ENCODE data around the gene N4BP3. TPM values are rescaled to one million over a fixed set of nuclear protein-coding genes. Genes with fewer than 3 reads are reported as not detected.

Gene N4BP3
- total RNA-seq, 4 donors from 2014 or later: 3.9 to 6.4 (median 5.6) TPM

DNA sequence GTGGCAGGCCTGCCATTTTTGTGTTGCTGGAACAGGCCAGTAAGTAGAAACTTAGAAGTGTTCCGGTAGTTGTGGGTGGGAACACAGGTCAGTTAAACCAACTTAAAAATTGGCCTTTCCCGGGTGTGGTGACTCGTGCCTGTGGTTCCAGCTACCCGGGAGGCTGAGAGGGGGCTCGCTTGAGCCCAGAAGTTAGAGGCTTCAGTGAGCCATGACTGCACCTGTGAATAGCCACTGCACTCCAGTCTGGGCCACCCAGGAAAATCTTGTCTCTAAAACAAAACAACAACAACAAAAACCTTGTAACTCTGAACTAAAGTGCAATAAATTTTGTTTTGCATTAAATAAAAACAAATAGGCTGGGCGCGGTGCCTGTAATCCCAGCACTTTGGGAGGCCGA is 41.7 kb downstream of the N4BP3 start:
- Histone ChIP-seq H3K4me3 (replicated peaks in 1 of 3) (no peak overlapping the region), H3K4me1 (peaks cover 8 to 10% of the 10 kb centered on the region in 2 donors), H3K9me3 (no peaks in the 10 kb centered on the region), H3K36me3 (peaks cover 6 to 8% of the 10 kb centered on the region in 2 donors), H3K27me3 (no peaks in the 10 kb centered on the region), H3K27ac (no peak overlapping the region)
- no peak for DNase-seq
- intact Hi-C loops (cut with DNase I): no loop called here
- 71 to 79% methylated on average over 8 of the region's 8 CpGs for WGBS, 2 donors
- TF ChIP-seq, protein P1, sequence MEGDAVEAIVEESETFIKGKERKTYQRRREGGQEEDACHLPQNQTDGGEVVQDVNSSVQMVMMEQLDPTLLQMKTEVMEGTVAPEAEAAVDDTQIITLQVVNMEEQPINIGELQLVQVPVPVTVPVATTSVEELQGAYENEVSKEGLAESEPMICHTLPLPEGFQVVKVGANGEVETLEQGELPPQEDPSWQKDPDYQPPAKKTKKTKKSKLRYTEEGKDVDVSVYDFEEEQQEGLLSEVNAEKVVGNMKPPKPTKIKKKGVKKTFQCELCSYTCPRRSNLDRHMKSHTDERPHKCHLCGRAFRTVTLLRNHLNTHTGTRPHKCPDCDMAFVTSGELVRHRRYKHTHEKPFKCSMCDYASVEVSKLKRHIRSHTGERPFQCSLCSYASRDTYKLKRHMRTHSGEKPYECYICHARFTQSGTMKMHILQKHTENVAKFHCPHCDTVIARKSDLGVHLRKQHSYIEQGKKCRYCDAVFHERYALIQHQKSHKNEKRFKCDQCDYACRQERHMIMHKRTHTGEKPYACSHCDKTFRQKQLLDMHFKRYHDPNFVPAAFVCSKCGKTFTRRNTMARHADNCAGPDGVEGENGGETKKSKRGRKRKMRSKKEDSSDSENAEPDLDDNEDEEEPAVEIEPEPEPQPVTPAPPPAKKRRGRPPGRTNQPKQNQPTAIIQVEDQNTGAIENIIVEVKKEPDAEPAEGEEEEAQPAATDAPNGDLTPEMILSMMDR (IDR thresholded peaks at IDR 0.05): no peak
- no peak for TF ChIP-seq POLR2A (IDR thresholded peaks at IDR 0.05)

DNA sequence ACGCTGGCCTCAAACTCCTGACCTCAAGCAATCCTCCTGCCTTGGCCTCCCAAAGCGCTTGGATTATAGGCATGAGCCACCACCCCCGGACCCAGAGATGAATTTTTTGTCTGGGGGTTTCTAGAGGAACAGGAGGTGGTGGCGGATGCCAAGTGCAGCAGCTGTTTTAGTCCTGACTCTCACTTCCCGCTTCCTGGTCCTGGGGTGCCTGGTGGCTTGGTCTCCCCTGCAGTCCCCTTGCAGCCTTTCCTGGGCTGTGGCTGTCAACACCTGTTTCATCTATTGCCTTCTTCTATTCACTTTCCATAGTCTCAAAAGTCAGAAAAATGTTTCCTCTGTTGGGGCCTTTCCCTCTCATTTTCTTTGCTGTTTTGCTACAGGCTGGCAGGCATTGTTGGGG is 46.8 kb downstream of the N4BP3 start:
- H3K9me3 ChIP-seq: no peaks in the 10 kb centered on the region
- H3K36me3 ChIP-seq: no peaks in the 10 kb centered on the region
- no peak overlapping the region for H3K27ac ChIP-seq
- H3K4me1 ChIP-seq: peaks cover 0 to 8% of the 10 kb centered on the region in 2 donors
- no peaks in the 10 kb centered on the region for H3K27me3 ChIP-seq
- no peak for DNase-seq
- WGBS, 2 donors: 86 to 97% methylated on average over 5 of the region's 5 CpGs
- TF ChIP-seq, protein P1 (IDR thresholded peaks at IDR 0.05): no peak
- TF ChIP-seq POLR2A (IDR thresholded peaks at IDR 0.05): no peak
- no peak overlapping the region for H3K4me3 ChIP-seq (replicated peaks in 1 of 3)
- intact Hi-C loops (cut with DNase I): no loop called here

DNA sequence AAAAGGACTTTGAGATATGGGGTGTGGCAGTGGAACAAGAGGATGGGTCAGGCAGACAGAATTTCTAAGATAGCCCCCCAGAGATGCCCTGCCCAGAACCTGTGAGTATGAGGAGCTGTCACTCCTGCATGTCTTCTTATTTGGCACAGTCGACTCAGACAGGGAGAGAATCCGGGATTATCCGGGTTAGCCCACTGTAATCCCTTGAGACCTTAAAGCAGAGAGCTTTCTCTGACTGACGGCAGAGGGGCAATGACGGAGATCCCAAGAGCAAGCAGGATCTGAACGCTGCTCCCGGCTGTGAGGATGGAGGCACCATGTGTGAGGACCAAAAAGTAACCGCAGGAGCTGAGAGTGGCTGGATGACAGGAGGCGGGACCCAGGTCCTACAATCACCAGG is 49.1 kb downstream of the N4BP3 start:
- Histone ChIP-seq H3K9me3 (no peaks in the 10 kb centered on the region), H3K27ac (no peak overlapping the region), H3K4me3 (replicated peaks in 1 of 3) (no peak overlapping the region), H3K36me3 (no peaks in the 10 kb centered on the region), H3K4me1 (peaks cover 0 to 8% of the 10 kb centered on the region in 2 donors), H3K27me3 (no peaks in the 10 kb centered on the region)
- TF ChIP-seq POLR2A (IDR thresholded peaks at IDR 0.05): no peak
- TF ChIP-seq, protein P1 (IDR thresholded peaks at IDR 0.05): no peak
- WGBS, 2 donors: 82 to 83% methylated on average over 9 of the region's 9 CpGs
- intact Hi-C loops (cut with DNase I): no loop called here
- DNase-seq: no peak

DNA sequence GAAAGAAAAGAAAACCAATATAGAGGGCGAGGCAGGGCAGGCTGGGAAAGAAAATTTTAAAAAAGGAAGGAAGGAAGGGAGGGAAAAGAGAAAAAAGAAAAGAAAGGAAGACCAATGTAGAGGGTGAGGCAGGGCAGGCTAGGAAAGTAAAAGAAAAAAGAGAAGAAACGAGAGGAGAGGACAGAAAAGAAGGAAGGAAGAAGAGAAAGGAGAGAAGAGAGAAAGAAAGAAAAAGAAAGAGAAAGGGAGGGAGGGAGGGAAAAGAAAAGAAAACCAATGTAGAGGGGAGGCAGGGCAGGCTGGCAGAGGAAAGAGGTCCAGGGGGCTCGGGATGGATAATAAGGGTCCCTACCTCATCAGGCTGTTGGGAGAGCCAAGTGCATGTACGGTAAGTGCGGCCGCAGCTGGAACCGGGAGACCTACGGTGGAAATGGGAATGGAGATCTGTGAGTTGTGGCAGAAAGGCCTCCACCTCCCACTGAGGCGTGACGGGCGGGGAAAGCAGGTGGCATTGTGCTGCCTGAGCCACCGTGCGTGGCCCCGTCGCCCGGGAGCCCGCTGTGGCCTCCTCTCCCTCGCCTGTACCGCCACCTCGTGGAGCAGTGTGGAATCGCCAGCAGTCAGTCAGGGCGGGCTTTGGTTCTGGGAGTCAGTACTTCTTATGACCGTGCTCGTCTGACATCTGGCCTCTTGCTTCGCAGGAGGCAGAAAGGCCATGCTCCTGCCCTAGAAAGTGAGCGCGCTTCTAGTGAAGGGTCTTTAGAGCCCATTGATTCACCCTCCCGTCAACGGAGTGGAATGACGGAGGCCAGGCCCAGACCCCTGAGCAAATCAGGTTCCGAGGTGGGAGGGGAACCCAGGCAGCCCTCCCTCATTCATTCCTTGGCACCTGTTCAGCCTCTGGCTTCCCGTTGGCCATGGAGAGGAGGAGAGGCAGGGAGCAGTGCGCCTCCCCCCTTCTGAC is 50.7 kb downstream of the N4BP3 start:
- WGBS, 2 donors: 9 to 17% methylated on average over 11 to 33 of the region's 33 CpGs
- Histone ChIP-seq H3K4me3 (replicated peaks in 1 of 3) (no peak overlapping the region), H3K4me1 (peaks cover 0 to 8% of the 10 kb centered on the region in 2 donors), H3K27ac (no peak overlapping the region), H3K27me3 (no peaks in the 10 kb centered on the region), H3K36me3 (no peaks in the 10 kb centered on the region), H3K9me3 (no peaks in the 10 kb centered on the region)
- intact Hi-C loops (cut with DNase I): no loop called here
- peak; percentile 94 to 97 for DNase-seq
- no peak for TF ChIP-seq POLR2A (IDR thresholded peaks at IDR 0.05)
- TF ChIP-seq, protein P1 (IDR thresholded peaks at IDR 0.05): peak; percentile 95 to 99 (median 98)

DNA sequence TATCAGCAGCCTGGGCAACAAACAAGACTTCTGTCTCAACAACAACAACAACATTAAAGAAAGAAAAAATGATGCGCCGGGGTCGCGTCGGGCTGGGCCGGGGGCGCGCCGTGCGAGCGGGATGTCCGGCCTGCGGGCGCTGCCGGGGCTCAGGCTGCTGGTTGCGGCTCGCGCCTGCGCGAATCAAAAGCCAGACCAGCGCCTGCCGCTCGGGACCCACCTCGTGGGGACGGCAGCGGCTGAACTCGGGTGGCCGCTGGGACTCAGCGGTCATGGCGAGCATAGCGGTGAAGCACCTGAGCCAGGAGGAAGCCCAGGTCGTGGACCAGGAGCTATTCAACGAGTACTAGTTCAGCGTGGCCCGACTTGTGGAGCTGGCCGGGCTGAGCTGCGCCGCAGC is 52.2 kb downstream of the N4BP3 start:
- H3K9me3 ChIP-seq: no peaks in the 10 kb centered on the region
- DNase-seq: no peak
- no peak overlapping the region for H3K4me3 ChIP-seq (replicated peaks in 1 of 3)
- TF ChIP-seq, protein P1 (IDR thresholded peaks at IDR 0.05): no peak
- no peak for TF ChIP-seq POLR2A (IDR thresholded peaks at IDR 0.05)
- 18 to 41% methylated on average over 22 to 35 of the region's 38 CpGs for WGBS, 2 donors
- no peaks in the 10 kb centered on the region for H3K27me3 ChIP-seq
- H3K36me3 ChIP-seq: no peaks in the 10 kb centered on the region
- peaks cover 0 to 8% of the 10 kb centered on the region in 2 donors for H3K4me1 ChIP-seq
- intact Hi-C loops (cut with DNase I): loop anchor here (5.0 kb wide), 1 partner anchor 88 kb away; no protein-coding TSS in a partner anchor
- no peak overlapping the region for H3K27ac ChIP-seq
